ENCODE results near the gene ZFP36L2.

ZFP36L2 gene

DNA sequence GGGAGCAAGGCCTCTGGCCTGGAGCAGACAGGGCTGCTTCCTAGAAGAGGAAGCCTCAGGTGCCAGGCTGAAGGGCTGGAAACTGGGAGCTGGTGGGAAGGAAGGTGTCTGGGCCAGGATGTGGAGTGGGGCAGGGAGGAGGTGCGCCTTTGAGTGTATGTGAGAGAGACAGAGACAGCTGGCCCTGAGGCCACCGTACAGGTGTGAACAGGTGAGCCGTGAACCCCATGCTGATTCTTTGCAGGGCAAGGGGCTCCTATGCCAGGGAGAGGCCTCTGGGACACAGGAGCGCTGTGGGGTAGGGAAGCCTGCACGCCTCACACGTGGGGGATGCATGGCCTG, 16.3 kb downstream of the ZFP36L2 start:
- H3K4me3 ChIP-seq (ENCODE audit: low read depth, low read length) = no peak overlapping the region
- TF ChIP-seq, protein P1, sequence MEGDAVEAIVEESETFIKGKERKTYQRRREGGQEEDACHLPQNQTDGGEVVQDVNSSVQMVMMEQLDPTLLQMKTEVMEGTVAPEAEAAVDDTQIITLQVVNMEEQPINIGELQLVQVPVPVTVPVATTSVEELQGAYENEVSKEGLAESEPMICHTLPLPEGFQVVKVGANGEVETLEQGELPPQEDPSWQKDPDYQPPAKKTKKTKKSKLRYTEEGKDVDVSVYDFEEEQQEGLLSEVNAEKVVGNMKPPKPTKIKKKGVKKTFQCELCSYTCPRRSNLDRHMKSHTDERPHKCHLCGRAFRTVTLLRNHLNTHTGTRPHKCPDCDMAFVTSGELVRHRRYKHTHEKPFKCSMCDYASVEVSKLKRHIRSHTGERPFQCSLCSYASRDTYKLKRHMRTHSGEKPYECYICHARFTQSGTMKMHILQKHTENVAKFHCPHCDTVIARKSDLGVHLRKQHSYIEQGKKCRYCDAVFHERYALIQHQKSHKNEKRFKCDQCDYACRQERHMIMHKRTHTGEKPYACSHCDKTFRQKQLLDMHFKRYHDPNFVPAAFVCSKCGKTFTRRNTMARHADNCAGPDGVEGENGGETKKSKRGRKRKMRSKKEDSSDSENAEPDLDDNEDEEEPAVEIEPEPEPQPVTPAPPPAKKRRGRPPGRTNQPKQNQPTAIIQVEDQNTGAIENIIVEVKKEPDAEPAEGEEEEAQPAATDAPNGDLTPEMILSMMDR (IDR thresholded peaks at IDR 0.05; ENCODE audit: control insufficient read depth, extremely low read depth, insufficient read depth) = no peak
- no peak for DNase-seq (ENCODE audit: low read depth)

DNA sequence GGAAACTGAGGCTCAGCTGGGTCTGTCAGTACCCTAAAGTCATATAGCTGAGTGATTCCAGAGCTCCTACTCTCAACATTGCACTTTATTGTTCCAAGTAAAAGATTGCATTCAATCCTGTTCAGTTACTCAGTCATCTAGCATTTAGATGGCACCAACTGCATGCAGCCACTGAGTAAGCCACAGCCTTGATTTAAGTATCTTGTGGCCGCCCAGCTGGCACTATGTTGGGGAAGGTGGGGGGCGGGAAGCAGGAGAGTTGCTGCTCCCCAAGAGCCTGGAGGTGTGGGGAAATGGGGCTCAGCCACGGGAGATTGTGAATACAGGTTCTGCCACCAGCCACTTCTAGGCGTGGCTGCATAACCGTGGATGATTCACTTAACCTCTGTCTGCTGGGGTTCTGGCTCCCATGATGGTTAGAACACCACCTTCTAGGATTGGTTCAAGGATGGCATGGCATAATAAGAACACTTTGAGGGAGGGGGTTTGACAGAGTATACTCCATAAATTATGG, 17.1 kb downstream of the ZFP36L2 start:
- H3K4me3 ChIP-seq (ENCODE audit: low read depth, low read length) = no peak overlapping the region
- no peak for DNase-seq (ENCODE audit: low read depth)
- TF ChIP-seq, protein P1 (IDR thresholded peaks at IDR 0.05; ENCODE audit: control insufficient read depth, extremely low read depth, insufficient read depth) = no peak

DNA sequence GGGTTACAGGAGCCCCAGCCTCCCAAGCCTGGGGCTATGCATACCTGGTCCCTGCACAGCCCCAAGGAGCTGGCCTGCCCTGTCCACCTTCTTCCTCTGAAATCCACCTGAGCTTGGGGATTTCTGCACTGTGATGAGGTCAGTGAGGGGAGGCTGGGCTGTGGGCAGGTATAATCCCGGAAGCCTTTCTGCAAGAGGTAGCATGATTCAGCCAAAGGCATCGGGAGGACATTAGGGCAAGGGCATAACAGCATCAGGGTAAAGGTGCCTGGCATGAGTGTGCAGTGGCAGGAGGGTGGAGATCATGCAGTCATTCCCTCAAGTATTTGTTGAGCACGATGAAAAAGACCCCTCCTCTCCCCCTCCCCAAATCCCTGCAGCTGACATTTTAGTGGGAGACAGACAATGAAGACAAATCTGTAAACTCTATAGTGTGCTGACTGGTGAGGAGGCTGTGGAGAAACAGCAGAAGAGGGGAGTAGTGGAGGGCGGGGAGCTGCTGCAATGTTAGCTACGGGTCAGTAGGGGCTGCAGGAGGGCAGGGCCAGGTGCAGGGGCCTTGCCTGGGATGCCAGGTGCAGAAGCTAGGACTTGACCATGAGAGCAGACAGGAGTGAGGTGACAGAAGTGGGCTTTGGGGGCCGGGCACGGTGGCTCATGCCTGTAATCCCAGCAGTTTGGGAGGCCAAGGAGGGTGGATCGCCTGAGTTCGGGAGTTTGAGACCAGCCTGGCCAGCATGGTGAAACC, 18.7 kb downstream of the ZFP36L2 start:
- TF ChIP-seq, protein P1 (IDR thresholded peaks at IDR 0.05; ENCODE audit: control insufficient read depth, extremely low read depth, insufficient read depth) = no peak
- DNase-seq (ENCODE audit: low read depth) = no peak
- no peak overlapping the region for H3K4me3 ChIP-seq (ENCODE audit: low read depth, low read length)

DNA sequence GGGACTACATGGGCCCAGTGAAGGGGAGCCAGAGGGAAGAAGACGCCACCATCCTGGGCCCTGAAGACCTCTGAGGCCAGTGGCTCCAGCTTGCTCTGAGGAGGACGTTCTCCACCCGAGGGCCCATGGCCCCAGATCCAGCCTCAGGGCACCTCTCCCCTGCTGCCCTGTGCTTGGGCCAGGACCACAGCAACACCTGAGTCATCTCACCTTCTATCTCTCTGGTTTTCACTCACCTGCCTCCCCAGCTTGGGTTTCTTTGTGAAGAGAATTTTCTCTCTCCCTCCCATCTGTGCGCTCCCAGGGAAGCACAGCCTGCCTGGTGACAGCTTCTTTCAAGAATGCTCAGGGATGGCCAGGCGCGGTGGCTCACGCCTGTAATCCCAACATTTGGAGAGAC, 19.8 kb downstream of the ZFP36L2 start:
- no peak for DNase-seq (ENCODE audit: low read depth)
- TF ChIP-seq, protein P1 (IDR thresholded peaks at IDR 0.05; ENCODE audit: control insufficient read depth, extremely low read depth, insufficient read depth) = no peak
- H3K4me3 ChIP-seq (ENCODE audit: low read depth, low read length) = no peak overlapping the region

DNA sequence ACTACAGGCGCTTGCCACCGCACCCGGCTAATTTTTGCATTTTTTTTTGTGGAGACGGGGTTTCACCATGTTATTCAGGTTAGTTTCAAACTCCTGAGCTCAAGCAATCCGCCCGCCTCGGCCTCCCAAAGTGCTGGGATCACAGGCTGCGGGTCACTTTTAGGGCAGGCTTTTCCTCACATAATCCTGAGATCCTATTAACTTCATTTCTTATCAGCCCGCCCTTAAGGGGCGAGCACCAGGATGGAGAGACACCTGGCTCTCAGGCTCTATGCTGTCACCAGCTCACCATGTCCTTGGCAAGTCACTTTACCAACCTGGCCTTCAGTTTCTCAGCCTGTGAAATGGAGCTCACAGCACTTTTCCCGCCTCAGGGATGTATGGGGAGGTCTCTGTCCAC, 23.0 kb downstream of the ZFP36L2 start:
- no peak for DNase-seq (ENCODE audit: low read depth)
- H3K4me3 ChIP-seq (ENCODE audit: low read depth, low read length) = no peak overlapping the region
- TF ChIP-seq, protein P1 (IDR thresholded peaks at IDR 0.05; ENCODE audit: control insufficient read depth, extremely low read depth, insufficient read depth) = no peak

DNA sequence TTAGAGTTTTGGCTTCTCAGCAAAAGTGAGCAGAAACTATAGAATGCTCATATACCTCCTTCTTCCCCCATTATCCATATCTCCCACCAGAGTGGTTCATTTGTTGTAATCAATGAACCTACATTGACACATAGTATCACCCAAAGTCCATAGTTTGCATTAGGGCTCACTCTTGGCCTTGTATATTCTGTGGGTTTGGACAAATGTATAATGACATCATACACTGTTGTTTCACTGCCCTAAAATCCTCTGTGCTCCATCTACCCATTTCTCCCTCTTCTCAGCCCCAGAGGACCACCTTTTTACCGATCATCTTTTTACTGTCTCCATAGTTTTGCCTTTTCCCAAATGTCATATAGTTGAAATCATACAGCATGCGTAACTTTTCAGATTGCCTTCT, 24.1 kb downstream of the ZFP36L2 start:
- TF ChIP-seq, protein P1 (IDR thresholded peaks at IDR 0.05; ENCODE audit: control insufficient read depth, extremely low read depth, insufficient read depth) = no peak
- DNase-seq (ENCODE audit: low read depth) = no peak

DNA sequence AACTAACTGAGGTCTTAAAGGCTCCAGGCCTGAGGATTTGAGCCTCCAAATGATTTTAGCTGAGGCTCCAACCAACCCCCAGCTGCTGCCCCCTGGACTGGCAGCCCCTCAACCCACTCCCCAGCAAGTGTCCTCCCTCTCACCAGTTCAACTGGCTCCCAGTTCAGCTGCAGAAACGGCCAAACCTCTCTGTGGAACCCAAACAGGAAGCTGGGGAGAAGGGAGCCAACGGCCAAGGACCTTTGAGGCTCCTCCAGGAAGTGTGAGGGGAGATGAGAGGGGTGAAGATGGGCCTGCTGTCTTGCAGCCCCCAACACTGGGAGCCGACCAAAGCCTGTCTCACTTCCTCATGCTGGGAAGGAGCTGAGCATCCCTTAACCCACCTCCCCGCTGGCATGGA, 24.9 kb downstream of the ZFP36L2 start:
- TF ChIP-seq, protein P1 (IDR thresholded peaks at IDR 0.05; ENCODE audit: control insufficient read depth, extremely low read depth, insufficient read depth) = no peak
- DNase-seq (ENCODE audit: low read depth) = no peak
- no peak overlapping the region for H3K4me3 ChIP-seq (ENCODE audit: low read depth, low read length)

More for the DNA sequence above, 24.1 kb downstream of the ZFP36L2 start:
- no peak overlapping the region for H3K4me3 ChIP-seq (ENCODE audit: low read depth, low read length)

Data from LNCaP clone FGC (cell line).